ENCODE measurements around the gene CEPT1. TPM values are rescaled to one million over a fixed set of nuclear protein-coding genes. Genes with fewer than 3 reads are reported as not detected.

The CEPT1 gene
- total and polyA plus RNA-seq, 2 donors (not counting 1 experiment from before 2014, with no cell fraction given) = 26.4 to 74.5 TPM

DNA sequence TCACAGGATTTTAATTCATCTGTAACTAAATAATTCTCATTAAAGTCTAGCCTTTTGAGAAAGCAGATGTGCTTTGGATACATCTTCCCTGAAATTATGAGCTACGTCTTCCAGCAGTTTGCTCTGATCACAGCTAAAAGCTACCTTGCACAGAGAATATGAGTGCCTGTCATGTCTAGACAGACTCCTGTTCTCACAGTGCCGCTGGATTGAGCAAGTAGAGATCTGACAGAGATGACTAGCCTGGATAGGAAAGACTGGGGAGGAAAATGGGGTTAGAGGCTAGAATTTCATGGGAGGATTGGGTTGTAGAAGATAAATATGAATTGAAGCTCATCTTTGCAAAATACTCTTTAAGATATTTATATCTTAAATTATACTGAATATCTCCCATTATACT, 24.1 kb downstream of the CEPT1 start:
- Histone ChIP-seq H3K27ac (ENCODE audit: insufficient read depth, low read length) (no peak overlapping the region), H3K36me3 (ENCODE audit: control insufficient read depth, insufficient read depth, low read length) (peaks cover 7% of the 10 kb centered on the region), H4K20me1 (ENCODE audit: control insufficient read depth, extremely low read depth, insufficient read depth, low read length) (no peaks in the 10 kb centered on the region)

GRCh38 chr1:111172463-111172862, 32.4 kb downstream of the CEPT1 start:
- H3K27ac ChIP-seq (ENCODE audit: insufficient read depth, low read length) = no peak overlapping the region
- H3K4me1 ChIP-seq (ENCODE audit: control insufficient read depth, extremely low read depth, insufficient read depth, low read length) = no peaks in the 10 kb centered on the region
- H2AFZ ChIP-seq (ENCODE audit: low read length) = no peak overlapping the region
- H3K4me3 ChIP-seq (replicated peaks in 1 of 4; ENCODE audit: control extremely low read depth in 1 of 4, insufficient read depth in 1 of 4, low read depth in 3 of 4, low read length in 4 of 4) = no peak overlapping the region
- no peaks in the 10 kb centered on the region for H4K20me1 ChIP-seq (ENCODE audit: control insufficient read depth, extremely low read depth, insufficient read depth, low read length)
- no peaks in the 10 kb centered on the region for H3K9me3 ChIP-seq (ENCODE audit: control insufficient read depth, insufficient read depth, low read depth, low read length)
- TF ChIP-seq, protein P1, sequence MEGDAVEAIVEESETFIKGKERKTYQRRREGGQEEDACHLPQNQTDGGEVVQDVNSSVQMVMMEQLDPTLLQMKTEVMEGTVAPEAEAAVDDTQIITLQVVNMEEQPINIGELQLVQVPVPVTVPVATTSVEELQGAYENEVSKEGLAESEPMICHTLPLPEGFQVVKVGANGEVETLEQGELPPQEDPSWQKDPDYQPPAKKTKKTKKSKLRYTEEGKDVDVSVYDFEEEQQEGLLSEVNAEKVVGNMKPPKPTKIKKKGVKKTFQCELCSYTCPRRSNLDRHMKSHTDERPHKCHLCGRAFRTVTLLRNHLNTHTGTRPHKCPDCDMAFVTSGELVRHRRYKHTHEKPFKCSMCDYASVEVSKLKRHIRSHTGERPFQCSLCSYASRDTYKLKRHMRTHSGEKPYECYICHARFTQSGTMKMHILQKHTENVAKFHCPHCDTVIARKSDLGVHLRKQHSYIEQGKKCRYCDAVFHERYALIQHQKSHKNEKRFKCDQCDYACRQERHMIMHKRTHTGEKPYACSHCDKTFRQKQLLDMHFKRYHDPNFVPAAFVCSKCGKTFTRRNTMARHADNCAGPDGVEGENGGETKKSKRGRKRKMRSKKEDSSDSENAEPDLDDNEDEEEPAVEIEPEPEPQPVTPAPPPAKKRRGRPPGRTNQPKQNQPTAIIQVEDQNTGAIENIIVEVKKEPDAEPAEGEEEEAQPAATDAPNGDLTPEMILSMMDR (conservative IDR thresholded peaks at IDR 0.05 in 1 of 2, IDR thresholded peaks at IDR 0.05 in 1 of 2; ENCODE audit: low read depth in 1 of 2, low read length in 2 of 2) = no peak
- no peak for TF ChIP-seq EZH2 (IDR thresholded peaks at IDR 0.05; ENCODE audit: low read length, missing control alignments)
- no peak overlapping the region for H3K9ac ChIP-seq (ENCODE audit: insufficient read depth, low read length)
- no peaks in the 10 kb centered on the region for H3K79me2 ChIP-seq (ENCODE audit: control insufficient read depth, insufficient read depth, low read length)
- H3K27me3 ChIP-seq (ENCODE audit: control insufficient read depth, insufficient read depth, low read length) = no peaks in the 10 kb centered on the region
- no peak for DNase-seq (ENCODE audit: low read depth in 2 of 2)
- peaks cover 9% of the 10 kb centered on the region for H3K36me3 ChIP-seq (ENCODE audit: control insufficient read depth, insufficient read depth, low read length)
- H3K4me2 ChIP-seq (ENCODE audit: extremely low read depth, insufficient read depth, low read length) = no peak overlapping the region

More for the DNA sequence above, 24.1 kb downstream of the CEPT1 start:
- DNase-seq (ENCODE audit: low read depth in 2 of 2) = no peak
- Histone ChIP-seq H3K4me2 (ENCODE audit: extremely low read depth, insufficient read depth, low read length) (no peak overlapping the region), H3K79me2 (ENCODE audit: control insufficient read depth, insufficient read depth, low read length) (no peaks in the 10 kb centered on the region), H3K4me1 (ENCODE audit: control insufficient read depth, extremely low read depth, insufficient read depth, low read length) (no peaks in the 10 kb centered on the region), H3K4me3 (replicated peaks in 1 of 4; ENCODE audit: control extremely low read depth in 1 of 4, insufficient read depth in 1 of 4, low read depth in 3 of 4, low read length in 4 of 4) (no peak overlapping the region), H3K9me3 (ENCODE audit: control insufficient read depth, insufficient read depth, low read depth, low read length) (no peaks in the 10 kb centered on the region), H2AFZ (ENCODE audit: low read length) (no peak overlapping the region), H3K9ac (ENCODE audit: insufficient read depth, low read length) (no peak overlapping the region), H3K27me3 (ENCODE audit: control insufficient read depth, insufficient read depth, low read length) (no peaks in the 10 kb centered on the region)
- no peak for TF ChIP-seq EZH2 (IDR thresholded peaks at IDR 0.05; ENCODE audit: low read length, missing control alignments)
- TF ChIP-seq, protein P1 (conservative IDR thresholded peaks at IDR 0.05 in 1 of 2, IDR thresholded peaks at IDR 0.05 in 1 of 2; ENCODE audit: low read depth in 1 of 2, low read length in 2 of 2) = no peak

- H3K4me2 ChIP-seq (ENCODE audit: extremely low read depth, insufficient read depth, low read length) = no peak overlapping the region
- H3K27me3 ChIP-seq (ENCODE audit: control insufficient read depth, insufficient read depth, low read length) = no peaks in the 10 kb centered on the region
- no peak overlapping the region for H3K4me3 ChIP-seq (replicated peaks in 1 of 4; ENCODE audit: control extremely low read depth in 1 of 4, insufficient read depth in 1 of 4, low read depth in 3 of 4, low read length in 4 of 4)
- no peaks in the 10 kb centered on the region for H3K79me2 ChIP-seq (ENCODE audit: control insufficient read depth, insufficient read depth, low read length)
- TF ChIP-seq EZH2 (IDR thresholded peaks at IDR 0.05; ENCODE audit: low read length, missing control alignments) = no peak
- TF ChIP-seq, protein P1 (conservative IDR thresholded peaks at IDR 0.05 in 1 of 2, IDR thresholded peaks at IDR 0.05 in 1 of 2; ENCODE audit: low read depth in 1 of 2, low read length in 2 of 2) = no peak
- H4K20me1 ChIP-seq (ENCODE audit: control insufficient read depth, extremely low read depth, insufficient read depth, low read length) = no peaks in the 10 kb centered on the region
- peaks cover 3% of the 10 kb centered on the region for H3K36me3 ChIP-seq (ENCODE audit: control insufficient read depth, insufficient read depth, low read length)
- no peaks in the 10 kb centered on the region for H3K9me3 ChIP-seq (ENCODE audit: control insufficient read depth, insufficient read depth, low read depth, low read length)
- no peak overlapping the region for H2AFZ ChIP-seq (ENCODE audit: low read length)
- H3K27ac ChIP-seq (ENCODE audit: insufficient read depth, low read length) = no peak overlapping the region
- H3K9ac ChIP-seq (ENCODE audit: insufficient read depth, low read length) = no peak overlapping the region
- no peaks in the 10 kb centered on the region for H3K4me1 ChIP-seq (ENCODE audit: control insufficient read depth, extremely low read depth, insufficient read depth, low read length)
- DNase-seq (ENCODE audit: low read depth in 2 of 2) = no peak
Measured at GRCh38 chr1:111174070-111174469, 34.0 kb downstream of the CEPT1 start.

Data from fibroblast of lung (primary cell).